Erythroblast (primary cell): ENCODE results near the gene ABHD5.

Experiments
- GATA1 ChIP-seq: IDR thresholded peaks from 2 replicates; pipeline ENCODE4 v1.6.1; 2011; ENCODE audit warnings: low read depth, mild to moderate bottlenecking, control low read depth, low read length, moderate library complexity
- POLR2A ChIP-seq: IDR thresholded peaks from 2 replicates; pipeline ENCODE4 v1.6.1; 2011; ENCODE audit warnings: mild to moderate bottlenecking, low read length

DNA sequence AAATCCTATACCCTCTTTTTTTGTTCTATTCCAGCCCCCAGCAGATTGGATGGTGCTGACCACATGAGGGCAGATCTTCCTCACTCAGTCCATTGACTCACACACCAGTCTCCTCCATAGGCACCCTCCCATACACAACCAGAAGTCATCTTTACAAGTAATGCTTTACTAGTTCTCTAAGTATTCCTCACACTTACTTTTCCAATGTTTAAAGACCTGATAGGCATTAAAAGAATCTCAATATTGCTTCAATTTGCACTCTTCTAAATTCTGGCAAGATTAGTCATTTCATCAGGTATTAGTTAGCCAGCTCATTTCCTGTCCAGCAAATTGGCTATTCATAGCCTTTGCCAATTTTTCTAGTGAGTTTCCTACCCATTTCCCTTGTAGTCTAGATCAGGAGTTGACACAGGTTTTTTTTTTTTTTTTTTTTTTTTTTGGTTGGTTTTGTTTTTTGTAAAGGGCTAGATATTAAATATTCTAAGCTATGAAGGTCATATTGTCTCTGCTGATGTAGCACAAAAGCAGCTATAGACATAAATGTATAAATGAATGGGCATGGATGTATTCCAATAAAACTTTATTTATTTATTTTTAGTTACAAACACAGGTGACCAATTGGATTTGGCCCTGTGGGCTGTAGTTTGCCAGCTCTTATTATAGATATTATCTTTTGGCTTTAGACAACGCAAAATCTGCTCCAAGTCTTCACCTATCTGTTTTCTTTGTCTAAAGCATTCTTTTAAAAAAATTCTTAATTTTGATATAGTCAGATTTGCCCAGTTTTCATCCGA lies 76.1 kb downstream of the ABHD5 start:
- no peak for TF ChIP-seq POLR2A
- TF ChIP-seq GATA1 = no peak
